Activated T-cell treated with anti-CD3 and anti-CD28 coated beads for 1 hour (primary cell): Measurements from ENCODE around the gene IFNA7.
"Not testable (repeated sequence)": the region's sequence is repeated elsewhere in the genome, so short reads cannot be mapped to it uniquely, and the experiment has no call there.

Source experiments
- DNase-seq: peaks from one replicate; pipeline ENCODE4 v3.0.0-alpha.2; 2020; ENCODE audit warnings: low read depth

IFNA7 gene

DNA sequence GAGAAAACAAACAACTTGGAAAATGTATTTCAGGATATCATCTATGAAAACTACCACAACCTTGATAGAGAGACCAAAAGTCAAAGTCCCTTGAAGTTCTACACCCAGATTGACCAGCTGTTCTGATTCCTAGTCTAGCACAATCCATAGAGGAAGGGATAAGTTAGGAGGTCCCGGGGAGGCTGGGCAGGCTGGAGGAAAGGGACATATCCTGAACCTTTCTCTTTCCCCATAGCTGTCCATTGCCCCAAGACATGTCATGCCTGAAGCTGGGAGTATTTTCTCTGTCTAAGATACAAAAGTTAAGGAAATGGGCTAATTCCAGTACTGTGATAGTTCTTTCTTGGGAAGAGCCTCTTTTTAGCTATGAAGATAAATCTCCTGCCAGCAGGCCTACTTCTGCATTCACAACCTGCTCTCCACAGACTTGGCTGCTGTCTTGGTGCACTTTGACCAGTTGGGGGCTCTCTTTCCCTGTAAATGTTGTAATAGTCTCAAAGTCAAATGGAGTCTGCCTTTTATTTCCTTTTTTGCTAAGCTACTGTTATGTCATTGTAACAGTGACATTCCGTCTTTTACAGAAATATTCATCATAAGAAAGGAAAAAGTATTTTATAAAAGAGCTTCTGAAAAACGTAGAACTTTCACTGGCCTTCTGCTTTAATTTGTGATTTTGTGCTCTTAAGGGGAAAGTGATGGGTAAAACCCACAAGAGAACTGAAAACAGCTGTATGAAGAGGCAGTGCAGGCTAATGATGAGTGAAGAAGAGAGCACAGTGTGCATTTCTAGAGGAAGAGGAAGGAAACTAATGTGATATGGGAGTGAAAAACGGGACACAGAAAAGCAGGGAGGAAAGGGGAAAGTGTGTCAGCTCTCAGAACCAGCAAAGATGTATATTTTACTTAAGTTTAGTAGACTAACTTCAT is 18.9 kb downstream of the IFNA7 start:
- not testable (repeated sequence) for DNase-seq

DNA sequence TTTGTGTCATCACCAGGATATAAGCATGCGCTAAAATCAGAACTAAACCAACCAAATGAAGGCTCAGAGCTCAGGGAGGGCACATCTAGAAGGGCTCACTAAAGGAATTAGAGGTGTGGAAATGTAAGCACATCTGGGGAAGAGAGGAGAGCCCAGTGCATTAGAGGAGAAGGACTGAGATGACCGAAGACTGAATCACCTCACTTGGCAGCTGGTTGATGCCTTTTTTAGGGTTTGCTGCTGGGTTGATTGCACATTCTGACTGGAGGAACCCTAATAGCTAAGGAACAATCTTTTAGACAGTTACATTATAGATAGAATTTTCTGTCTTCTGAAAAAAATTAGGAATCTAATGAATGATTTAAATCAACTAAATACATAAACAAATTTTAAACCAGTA is 27.3 kb downstream of the IFNA7 start:
- no peak for DNase-seq

DNA sequence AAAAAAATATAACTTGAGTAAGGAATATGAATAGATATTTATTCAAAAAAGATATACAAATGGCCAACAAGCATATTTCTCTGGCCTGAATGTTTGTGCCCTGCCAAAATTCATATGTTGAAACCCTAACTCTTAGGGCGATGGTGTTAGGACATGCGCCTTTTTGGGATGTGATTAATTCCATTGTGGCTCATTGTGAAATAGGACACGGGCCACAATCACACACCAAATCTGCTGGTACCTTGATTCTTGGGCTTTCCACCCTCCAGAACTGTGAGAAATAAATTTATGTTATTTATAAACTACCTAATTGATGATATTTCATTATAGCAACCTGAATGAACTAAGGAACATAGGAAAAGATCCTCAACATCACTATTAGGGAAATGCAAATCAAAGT is 29.8 kb downstream of the IFNA7 start:
- DNase-seq, result no peak

DNA sequence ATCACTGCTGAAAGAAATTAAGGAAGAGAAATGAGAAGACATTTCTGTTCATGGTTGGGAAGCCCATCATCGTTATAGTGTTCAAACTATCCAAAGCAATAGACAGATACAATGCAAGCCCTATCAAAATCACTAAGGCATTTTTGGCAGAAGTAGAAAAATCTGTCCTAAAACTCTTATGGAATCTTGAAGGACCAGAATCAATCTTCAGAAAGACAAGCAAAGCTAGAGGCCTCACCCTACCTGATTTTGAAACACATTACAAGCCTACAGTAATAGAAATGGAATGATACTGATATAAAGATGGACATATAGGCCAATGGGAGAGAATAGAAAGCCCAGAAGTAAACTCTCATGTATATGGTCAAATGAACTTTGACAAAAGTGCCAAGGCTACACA is 30.7 kb downstream of the IFNA7 start:
- no peak for DNase-seq

DNA sequence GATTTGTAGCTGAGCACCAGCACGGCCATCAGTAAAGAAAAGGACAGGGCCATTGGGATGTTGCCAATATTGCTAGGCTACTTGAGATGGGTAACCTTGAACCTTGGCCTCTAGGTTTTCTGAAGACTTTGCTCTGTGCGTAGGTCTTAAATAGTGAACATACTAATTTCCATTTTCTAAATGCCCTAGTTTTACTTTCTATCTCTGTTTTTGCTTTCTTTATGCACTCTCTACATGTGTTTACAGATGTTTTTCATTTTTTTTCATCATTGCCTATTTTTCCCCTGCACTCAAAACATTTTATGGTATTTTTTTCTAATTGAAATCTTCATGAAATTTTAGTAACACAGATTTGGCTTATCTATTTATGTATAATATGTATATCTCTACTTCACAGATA is 35.4 kb downstream of the IFNA7 start, which contains the start of gene IFNA21:
Gene IFNA21, minus strand, starts transcription at position 101 of the 400 bp plus-strand sequence. Its CDS starts 48 bp downstream, at position 53.
- not testable (repeated sequence) for DNase-seq

DNA sequence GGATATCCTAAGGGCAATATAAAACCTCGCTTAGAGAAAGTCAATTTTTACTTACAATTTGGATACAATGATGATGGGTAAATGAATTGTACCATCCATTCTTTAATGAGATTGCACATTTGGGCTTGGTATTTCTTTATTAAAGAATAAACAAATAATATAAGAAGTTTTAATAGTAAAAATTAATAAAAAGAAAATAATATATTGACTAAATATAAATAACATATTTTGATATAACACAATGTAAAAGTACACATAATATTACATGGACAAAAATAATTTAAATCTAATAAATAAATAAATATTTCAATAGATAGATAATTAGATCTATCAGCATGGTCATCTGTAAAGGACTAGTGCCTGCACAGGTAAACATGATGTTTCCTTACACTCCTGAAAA is 36.5 kb downstream of the IFNA7 start:
- no peak for DNase-seq

DNA sequence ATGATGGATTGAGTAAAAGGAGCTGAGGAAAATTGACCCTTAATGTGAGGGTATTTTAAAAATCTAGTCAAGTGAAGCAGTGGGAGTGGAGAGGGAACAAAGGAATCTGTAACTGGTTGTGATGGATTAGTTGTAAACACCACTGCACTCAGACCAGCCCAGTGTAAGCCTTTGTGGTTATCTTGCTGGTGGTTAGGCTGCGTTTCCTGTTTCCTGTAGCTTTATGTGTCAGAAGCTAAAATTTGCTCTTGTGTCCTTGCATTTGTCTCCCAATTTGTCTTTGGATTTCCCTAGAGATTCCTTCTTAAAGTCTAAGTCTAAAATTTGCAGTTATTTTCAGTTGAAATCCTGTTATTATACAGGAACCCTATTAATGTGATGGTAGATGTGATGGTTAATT is 41.8 kb downstream of the IFNA7 start:
- no peak for DNase-seq

DNA sequence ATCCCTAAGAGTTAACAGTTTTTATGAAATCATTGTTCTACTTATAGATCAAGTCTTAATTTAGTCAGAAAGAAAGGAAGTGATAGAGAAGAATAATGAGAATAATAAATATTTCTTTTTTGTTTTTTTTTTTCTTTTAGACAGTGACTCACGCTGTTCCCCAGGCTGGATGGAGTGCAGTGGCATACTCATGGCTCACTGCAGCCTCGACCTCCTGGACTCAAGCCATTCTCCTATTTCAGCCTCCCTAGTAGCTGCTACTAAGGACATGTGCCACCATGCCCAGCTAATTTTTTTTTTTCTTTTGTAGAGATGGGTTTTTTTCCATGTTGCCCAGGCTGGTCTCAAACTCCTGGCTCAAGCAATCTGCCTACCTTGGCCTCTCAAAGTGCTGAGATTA is 46.5 kb downstream of the IFNA7 start:
- no peak for DNase-seq

DNA sequence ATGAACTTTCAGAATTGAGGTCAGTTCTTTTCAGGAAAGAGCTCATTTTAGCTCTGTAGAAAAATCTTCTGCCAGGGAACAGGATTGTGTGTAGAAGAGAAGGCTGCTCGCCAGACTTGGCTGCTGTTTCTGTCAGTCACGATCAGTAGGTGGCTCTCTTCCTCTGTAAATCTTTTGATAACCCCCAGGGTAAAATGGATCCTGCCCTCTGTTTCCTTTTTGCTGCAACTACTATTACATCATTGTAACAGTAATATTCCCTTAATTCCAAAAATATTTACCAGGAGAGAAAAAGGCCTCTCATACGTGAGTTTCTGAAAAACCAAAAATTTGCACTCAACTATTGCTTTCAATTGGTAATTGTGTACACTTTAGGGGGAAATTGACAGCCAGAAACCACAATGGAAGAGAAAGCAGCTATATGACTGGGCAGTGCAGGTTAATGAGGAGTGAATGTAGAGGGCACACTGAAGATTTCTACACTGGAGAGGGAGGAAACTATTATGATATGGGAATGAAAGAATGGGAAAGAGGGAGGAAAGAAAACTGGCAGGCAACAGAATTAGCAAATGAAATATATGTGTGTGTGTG is 47.9 kb downstream of the IFNA7 start:
- DNase-seq, result no peak

DNA sequence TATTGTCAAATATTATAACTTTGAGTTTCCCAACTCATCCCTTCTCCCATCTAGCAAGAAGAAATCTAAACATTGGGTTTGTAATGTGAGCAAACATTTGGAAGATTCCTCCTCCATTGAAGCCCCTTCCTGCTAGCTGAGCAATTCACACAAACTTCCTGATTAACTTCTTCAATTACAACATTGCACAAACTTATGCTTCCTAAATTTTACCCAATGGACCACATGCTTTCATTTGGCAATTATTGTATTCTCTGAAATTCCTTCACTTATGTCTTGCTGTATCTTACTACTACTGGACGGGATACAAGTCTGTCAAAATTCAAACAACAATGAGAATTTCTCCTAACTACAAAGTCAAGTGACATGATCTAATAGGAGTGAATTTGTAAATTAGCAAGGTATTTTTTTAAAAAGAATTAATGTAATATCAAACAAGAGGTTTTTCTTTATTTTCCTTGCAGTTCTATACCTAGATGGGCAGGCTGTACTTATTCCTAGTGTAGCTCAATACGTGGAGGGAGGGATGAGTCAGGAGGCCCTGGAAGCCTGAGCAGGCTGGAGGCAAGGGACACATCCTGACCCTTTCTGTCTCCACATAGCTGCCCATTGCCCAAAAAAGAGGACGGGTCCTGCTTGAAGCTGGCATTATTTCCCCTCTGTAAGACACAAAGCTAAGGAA is 48.5 kb downstream of the IFNA7 start:
- no peak for DNase-seq
